ENCODE data around the gene EIF4A2. TPM values are rescaled to one million over a fixed set of nuclear protein-coding genes. Genes with fewer than 3 reads are reported as not detected.
"Not testable (repeated sequence)": the region's sequence is repeated elsewhere in the genome, so short reads cannot be mapped to it uniquely, and the experiment has no call there.

EIF4A2 gene
- total RNA-seq, 1 experiment from 2014 or later = 398 TPM

DNA sequence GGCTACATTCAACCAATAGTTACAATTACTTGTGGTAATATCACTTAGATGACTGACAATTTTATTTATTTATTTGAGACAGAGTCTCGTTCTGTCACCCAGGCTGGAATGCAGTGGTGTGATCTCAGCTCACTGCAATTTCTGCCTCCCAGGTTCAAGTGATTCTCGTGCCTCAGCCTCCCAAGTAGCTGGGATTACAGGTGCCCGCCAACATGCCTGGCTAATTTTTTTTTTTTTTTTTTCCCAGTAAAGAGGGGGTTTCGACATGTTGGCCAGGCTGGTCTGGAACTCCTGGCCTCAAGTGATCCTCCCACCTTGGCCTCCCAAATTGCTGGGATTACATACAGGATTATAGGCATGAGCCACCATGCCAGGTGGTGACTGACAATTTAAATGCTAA, 20.1 kb downstream of the EIF4A2 start:
- POLR2A ChIA-PET; H3K27ac ChIP-seq (ENCODE audit: low read depth, low read length); DNase-seq (ENCODE audit: low read depth, low spot score); H3K9me2 ChIP-seq (ENCODE audit: insufficient read depth); H3K9ac ChIP-seq (ENCODE audit: low read length); intact Hi-C loops (cut with micrococcal nuclease); H3K27me3 ChIP-seq (ENCODE audit: insufficient read depth, low read length); RAD21 ChIA-PET (ENCODE audit: low non-redundant PET in 1 of 2, low total read pairs in 2 of 2, uncharacterized antibody in 2 of 2, unreplicated experiment in 2 of 2); H3K9me3 ChIP-seq (ENCODE audit: control insufficient read depth in 1 of 2, insufficient read depth in 1 of 2, low read depth in 1 of 2, low read length in 2 of 2); CTCF ChIA-PET; ATAC-seq; BruUV-seq (replicated peaks); H2AFZ ChIP-seq (ENCODE audit: low read depth, low read length, poor library complexity, severe bottlenecking); H3K4me2 ChIP-seq (ENCODE audit: low read length); H3K4me3 ChIP-seq (replicated peaks in 1 of 2; ENCODE audit: low read depth in 1 of 2, low read length in 2 of 2); H4K20me1 ChIP-seq (ENCODE audit: insufficient read depth): not testable (repeated sequence)
- H3K79me2 ChIP-seq (ENCODE audit: insufficient read depth, low read length) = peaks cover 65% of the 10 kb centered on the region
- peaks cover 25 to 51% of the 10 kb centered on the region in 2 experiments for H3K36me3 ChIP-seq (ENCODE audit: control insufficient read depth in 1 of 2, insufficient read depth in 2 of 2, low read length in 2 of 2)
- H3K4me1 ChIP-seq (ENCODE audit: control insufficient read depth in 1 of 2, insufficient read depth in 2 of 2, low read length in 2 of 2) = peaks cover 11 to 21% of the 10 kb centered on the region in 2 experiments; a peak in 3 of 4 replicates

DNA sequence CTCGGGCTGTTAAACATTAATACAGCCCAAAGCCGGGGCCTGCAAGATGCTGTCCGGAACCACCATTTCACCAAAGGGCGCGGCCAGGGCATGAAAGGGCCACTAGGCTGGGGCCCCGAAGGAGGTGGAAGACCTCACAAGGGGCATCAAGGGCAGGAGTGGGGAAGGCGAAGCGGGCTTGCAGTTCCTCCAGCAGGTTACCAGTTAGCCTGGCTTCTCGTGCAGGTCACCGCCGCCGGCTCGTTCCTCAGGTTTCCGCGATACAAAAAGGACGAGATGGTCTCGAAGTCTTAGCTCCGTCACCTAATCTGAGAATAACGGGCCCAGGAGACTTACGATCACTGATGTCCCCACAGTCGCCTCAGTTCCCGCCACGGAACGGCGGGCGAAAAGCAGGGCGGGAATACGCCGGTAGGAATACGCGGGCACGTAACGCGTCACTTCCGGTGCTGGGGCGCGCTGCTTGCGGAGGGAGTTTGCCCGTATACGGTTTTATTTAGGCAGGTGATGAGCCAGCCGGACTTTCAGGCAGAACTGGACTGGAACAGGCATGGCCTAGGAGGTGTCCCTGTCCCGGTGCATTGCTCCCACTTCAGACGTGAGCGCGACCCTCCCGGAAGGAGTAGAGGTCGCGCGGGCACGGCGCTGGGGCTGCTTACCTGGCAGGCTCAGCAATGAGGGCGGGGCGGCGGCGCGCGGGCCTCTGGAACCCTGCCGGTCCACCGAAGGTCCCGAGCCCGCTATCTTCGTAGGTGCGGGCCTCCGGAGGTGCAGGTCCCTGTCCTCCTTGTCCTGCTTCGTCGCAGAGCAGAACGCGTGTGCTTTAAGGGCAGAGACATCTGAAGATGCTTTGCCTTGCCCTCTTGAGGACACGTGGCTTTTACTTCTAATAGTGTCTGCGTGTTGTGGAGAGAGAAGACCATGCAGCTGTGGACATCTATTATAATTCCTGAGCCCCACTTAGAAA, 23.0 kb downstream of the EIF4A2 start, which contains the start of gene RFC4:
Gene RFC4, minus strand, starts transcription at position 394 of the 967 bp plus-strand sequence. CDS start 1,769 bp downstream, outside the sequence.
- no peaks in the 10 kb centered on the region for H3K9me2 ChIP-seq (ENCODE audit: insufficient read depth)
- CTCF ChIA-PET = interaction anchor here (1.0 kb wide), 1 partner anchor 15 kb away, joined by 3 read pairs; no protein-coding TSS in a partner anchor
- no peak for DNase-seq (ENCODE audit: low read depth, low spot score)
- RAD21 ChIA-PET (ENCODE audit: low non-redundant PET in 1 of 2, low total read pairs in 2 of 2, uncharacterized antibody in 2 of 2, unreplicated experiment in 2 of 2) = no interaction called here
- ATAC-seq = peak; percentile 90
- H3K79me2 ChIP-seq (ENCODE audit: insufficient read depth, low read length) = peaks cover 39% of the 10 kb centered on the region
- H3K36me3 ChIP-seq (ENCODE audit: control insufficient read depth in 1 of 2, insufficient read depth in 2 of 2, low read length in 2 of 2) = peaks cover 7 to 29% of the 10 kb centered on the region in 2 experiments
- H2AFZ ChIP-seq (ENCODE audit: low read depth, low read length, poor library complexity, severe bottlenecking) = no peak within 1 kb of the TSS
- H3K4me2 ChIP-seq (ENCODE audit: low read length) = peak within 1 kb of the TSS; percentile 83
- TSS peak; percentile 94 for BruUV-seq (replicated peaks)
- POLR2A ChIA-PET = interaction anchor here (0.8 to 1.0 kb wide), 2 partner anchors 9 to 16 kb away, joined by 3 to 4 read pairs; no protein-coding TSS in a partner anchor
- peak within 1 kb of the TSS; percentile 95 for H3K9ac ChIP-seq (ENCODE audit: low read length)
- intact Hi-C loops (cut with micrococcal nuclease) = loop anchor here (5.0 kb wide), 1 partner anchor 239 kb away; the partner anchor contains the start of gene TBCCD1
- H3K4me3 ChIP-seq (replicated peaks in 1 of 2; ENCODE audit: low read depth in 1 of 2, low read length in 2 of 2) = peak within 1 kb of the TSS; percentile 86 to 95
- no peaks in the 10 kb centered on the region for H3K9me3 ChIP-seq (ENCODE audit: control insufficient read depth in 1 of 2, insufficient read depth in 1 of 2, low read depth in 1 of 2, low read length in 2 of 2)
- no peaks in the 10 kb centered on the region for H3K27me3 ChIP-seq (ENCODE audit: insufficient read depth, low read length)
- no peaks in the 10 kb centered on the region for H4K20me1 ChIP-seq (ENCODE audit: insufficient read depth)
- peaks cover 11 to 21% of the 10 kb centered on the region in 2 experiments; a peak in 3 of 4 replicates for H3K4me1 ChIP-seq (ENCODE audit: control insufficient read depth in 1 of 2, insufficient read depth in 2 of 2, low read length in 2 of 2)
- peak within 1 kb of the TSS; percentile 89 for H3K27ac ChIP-seq (ENCODE audit: low read depth, low read length)
- TF ChIP-seq, protein P1, sequence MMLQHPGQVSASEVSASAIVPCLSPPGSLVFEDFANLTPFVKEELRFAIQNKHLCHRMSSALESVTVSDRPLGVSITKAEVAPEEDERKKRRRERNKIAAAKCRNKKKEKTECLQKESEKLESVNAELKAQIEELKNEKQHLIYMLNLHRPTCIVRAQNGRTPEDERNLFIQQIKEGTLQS (IDR thresholded peaks at IDR 0.05) = no peak
- TF ChIP-seq ZNF274 (IDR thresholded peaks at IDR 0.05; ENCODE audit: low read depth, low read length) (no peak), CBX3 (IDR thresholded peaks at IDR 0.05; ENCODE audit: low read depth) (0 out of 2 replicates have a peak, but pooled peaks have one; percentile 61), YY1 (IDR thresholded peaks at IDR 0.05; ENCODE audit: extremely low read depth, insufficient replicate concordance, low read depth, low read length) (no peak), POLR2AphosphoS5 (IDR thresholded peaks at IDR 0.05; ENCODE audit: low read depth, low read length) (peak; percentile 93), SP1 (IDR thresholded peaks at IDR 0.05; ENCODE audit: low read depth) (peak; percentile 35; the same call in 1 of the 2 replicates), ELF1 (IDR thresholded peaks at IDR 0.05; ENCODE audit: borderline replicate concordance, low read depth) (no peak), CEBPB (IDR thresholded peaks at IDR 0.05; ENCODE audit: low read depth) (no peak), ZFX (IDR thresholded peaks at IDR 0.05) (peak; percentile 78), RAD21 (IDR thresholded peaks at IDR 0.05; ENCODE audit: low read depth) (no peak)
- TF ChIP-seq, protein P2, sequence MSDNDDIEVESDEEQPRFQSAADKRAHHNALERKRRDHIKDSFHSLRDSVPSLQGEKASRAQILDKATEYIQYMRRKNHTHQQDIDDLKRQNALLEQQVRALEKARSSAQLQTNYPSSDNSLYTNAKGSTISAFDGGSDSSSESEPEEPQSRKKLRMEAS (IDR thresholded peaks at IDR 0.05) = peak; percentile 27; the same call in 1 of the 2 replicates
- TF ChIP-seq, protein P3, sequence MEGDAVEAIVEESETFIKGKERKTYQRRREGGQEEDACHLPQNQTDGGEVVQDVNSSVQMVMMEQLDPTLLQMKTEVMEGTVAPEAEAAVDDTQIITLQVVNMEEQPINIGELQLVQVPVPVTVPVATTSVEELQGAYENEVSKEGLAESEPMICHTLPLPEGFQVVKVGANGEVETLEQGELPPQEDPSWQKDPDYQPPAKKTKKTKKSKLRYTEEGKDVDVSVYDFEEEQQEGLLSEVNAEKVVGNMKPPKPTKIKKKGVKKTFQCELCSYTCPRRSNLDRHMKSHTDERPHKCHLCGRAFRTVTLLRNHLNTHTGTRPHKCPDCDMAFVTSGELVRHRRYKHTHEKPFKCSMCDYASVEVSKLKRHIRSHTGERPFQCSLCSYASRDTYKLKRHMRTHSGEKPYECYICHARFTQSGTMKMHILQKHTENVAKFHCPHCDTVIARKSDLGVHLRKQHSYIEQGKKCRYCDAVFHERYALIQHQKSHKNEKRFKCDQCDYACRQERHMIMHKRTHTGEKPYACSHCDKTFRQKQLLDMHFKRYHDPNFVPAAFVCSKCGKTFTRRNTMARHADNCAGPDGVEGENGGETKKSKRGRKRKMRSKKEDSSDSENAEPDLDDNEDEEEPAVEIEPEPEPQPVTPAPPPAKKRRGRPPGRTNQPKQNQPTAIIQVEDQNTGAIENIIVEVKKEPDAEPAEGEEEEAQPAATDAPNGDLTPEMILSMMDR (IDR thresholded peaks at IDR 0.05 in 2 of 3, conservative IDR thresholded peaks at IDR 0.05 in 1 of 3; ENCODE audit: borderline replicate concordance in 1 of 3, insufficient read depth in 1 of 3, low read depth in 2 of 3, low read length in 2 of 3) = no peak
